Astrocyte of the cerebellum (primary cell): Measurements from ENCODE around the gene VASP.
A peak's percentile ranks its signal among the peaks of the same experiment; 100 is the strongest.
"Not testable (repeated sequence)": the region's sequence is repeated elsewhere in the genome, so short reads cannot be mapped to it uniquely, and the experiment has no call there.

ENCODE experiments used
- DNase-seq: peaks from one replicate; pipeline ENCODE4 v3.0.0-alpha.2; 2011; ENCODE audit warnings: low read depth
- H3K4me3 ChIP-seq: 2 replicates; pipeline ENCODE4 v1.5.1; 2011; ENCODE audit warnings: mild to moderate bottlenecking, low read depth, low read length, moderate library complexity
- CTCF ChIP-seq: IDR thresholded peaks from 2 replicates; pipeline ENCODE4 v1.5.1; 2012; ENCODE audit warnings: low read length, low read depth, moderate library complexity, mild to moderate bottlenecking; ENCODE audit errors: missing control alignments
- in situ Hi-C: cut with HindIII; loops from 2 replicates; pipeline ENCODE4 v1.10.0; 2017; ENCODE audit warnings: low sequenced_read_pairs

Gene VASP

GRCh38 chr19:45508861-45509691, 1.8 kb downstream of the VASP start:
- DNase-seq = peak; percentile 50
- no peak for TF ChIP-seq CTCF
- in situ Hi-C loops = no loop called here
- peak overlapping the region; percentile 99 for H3K4me3 ChIP-seq

DNA sequence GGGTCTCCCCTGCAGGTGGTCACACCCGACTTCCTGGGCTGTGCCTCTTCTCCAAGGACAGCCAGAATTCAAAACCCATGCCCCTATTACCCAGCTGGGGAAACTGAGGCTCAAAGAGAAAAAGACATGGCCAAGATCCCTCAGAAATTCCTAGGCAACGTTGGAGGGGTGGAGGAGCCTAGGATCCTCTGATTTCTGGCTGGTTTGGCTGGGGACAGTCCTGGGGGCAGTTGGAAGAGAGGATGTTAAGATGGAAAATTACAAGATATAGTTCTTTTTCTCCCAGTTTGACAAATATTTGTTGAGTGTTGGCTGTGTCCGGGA, 2.4 kb downstream of the VASP start:
- peak overlapping the region; percentile 99 for H3K4me3 ChIP-seq
- in situ Hi-C loops = no loop called here
- no peak for TF ChIP-seq CTCF
- no peak for DNase-seq

DNA sequence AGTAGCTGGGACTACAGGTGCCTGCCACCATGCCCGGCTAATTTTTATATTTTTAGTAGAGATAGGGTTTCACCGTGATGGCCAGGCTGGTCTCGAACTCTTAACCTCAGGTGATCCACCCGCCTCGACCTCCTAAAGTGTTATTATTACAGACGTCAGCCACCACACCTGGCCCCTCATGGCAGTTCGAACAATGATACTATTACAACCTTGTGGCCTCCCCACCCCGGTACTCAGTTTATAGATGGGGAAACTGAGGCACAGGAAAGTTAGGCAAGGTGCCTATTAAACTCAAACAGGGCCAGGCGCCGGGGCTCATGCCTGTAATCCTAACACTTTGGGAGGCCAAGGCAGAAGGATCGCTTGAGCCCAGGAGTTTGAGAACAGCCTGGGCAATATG, 3.1 kb downstream of the VASP start:
- in situ Hi-C loops, DNase-seq, H3K4me3 ChIP-seq: not testable (repeated sequence)

GRCh38 chr19:45511074-45511473, 3.8 kb downstream of the VASP start:
- no peak for TF ChIP-seq CTCF
- in situ Hi-C loops = no loop called here
- H3K4me3 ChIP-seq = no peak overlapping the region
- no peak for DNase-seq

GRCh38 chr19:45512881-45513483, 5.7 kb downstream of the VASP start:
- TF ChIP-seq CTCF = no peak

GRCh38 chr19:45514376-45515051, 7.2 kb downstream of the VASP start:
- no peak for DNase-seq
- in situ Hi-C loops = no loop called here
- H3K4me3 ChIP-seq = no peak overlapping the region
- TF ChIP-seq CTCF = no peak

More at GRCh38 chr19:45512881-45513483, 5.7 kb downstream of the VASP start:
- DNase-seq = no peak
- in situ Hi-C loops = no loop called here
- no peak overlapping the region for H3K4me3 ChIP-seq

GRCh38 chr19:45515081-45515624, 7.9 kb downstream of the VASP start:
- DNase-seq = no peak
- H3K4me3 ChIP-seq = no peak overlapping the region
- in situ Hi-C loops = no loop called here
- TF ChIP-seq CTCF = no peak
